A673 (cell line): ENCODE data around the gene PDE10A. TPM values are rescaled to one million over a fixed set of nuclear protein-coding genes. Genes with fewer than 3 reads are reported as not detected.

Source experiments
- BruUV-seq: library from RNA; stranded (reverse); fragments of 400-500 nt; replicated peaks from 2 replicates; lab custom pipeline; 2021; lab: Mats Ljungman, UMichigan
- CTCF ChIA-PET: fragments of 300-600 bp; sonication (Branson Sonifier 250); formaldehyde crosslinking; loops from one replicate; lab custom pipeline; 2022; ENCODE audit warnings: antibody characterized with exemption; lab: Charles Lee
- POLR2A ChIA-PET: fragments of 300-600 bp; sonication (Branson Sonifier 250); formaldehyde crosslinking; loops from one replicate; lab custom pipeline; 2022; ENCODE audit warnings: antibody characterized with exemption; ENCODE audit not compliant: low non-redundant PET; lab: Charles Lee
- DNase-seq: peaks from one replicate; pipeline ENCODE4 v3.0.0-alpha.2; 2015; ENCODE audit warnings: low spot score
- H3K27ac ChIP-seq: fragments of 200-600 bp; sonication (generic); 2 replicates; pipeline ENCODE4 v1.5.1; 2016; ENCODE audit warnings: mixed run types, low read depth, mild to moderate bottlenecking, mixed read lengths, antibody characterized with exemption, low read length; ENCODE audit not compliant: poor library complexity, severe bottlenecking
- H3K27me3 ChIP-seq: fragments of 200-600 bp; sonication (generic); replicated peaks from 2 replicates; pipeline ENCODE4 v1.6.1; 2017; ENCODE audit warnings: mixed run types, low read depth, mild to moderate bottlenecking, mixed read lengths, antibody characterized with exemption, low read length; ENCODE audit not compliant: insufficient read depth, poor library complexity
- H3K36me3 ChIP-seq: fragments of 200-600 bp; sonication (generic); 2 replicates; pipeline ENCODE4 v1.6.1; 2016; ENCODE audit warnings: mixed run types, mild to moderate bottlenecking, mixed read lengths, antibody characterized with exemption, low read length; ENCODE audit not compliant: insufficient read depth, poor library complexity, severe bottlenecking
- H3K4me1 ChIP-seq: fragments of 200-600 bp; sonication (generic); 2 replicates; pipeline ENCODE4 v1.6.1; 2017; ENCODE audit warnings: mixed run types, mild to moderate bottlenecking, mixed read lengths, antibody characterized with exemption, low read length; ENCODE audit not compliant: insufficient read depth, poor library complexity, severe bottlenecking
- H3K4me3 ChIP-seq: fragments of 200-600 bp; sonication (generic); 2 replicates; pipeline ENCODE4 v1.5.1; 2016; ENCODE audit warnings: low read depth, mixed run types, mild to moderate bottlenecking, mixed read lengths, low read length; ENCODE audit not compliant: poor library complexity, severe bottlenecking
- H3K9me3 ChIP-seq: fragments of 200-600 bp; sonication (generic); 2 replicates; pipeline ENCODE4 v1.6.1; 2016; ENCODE audit warnings: mixed run types, low read depth, mild to moderate bottlenecking, mixed read lengths, antibody characterized with exemption, low read length; ENCODE audit not compliant: poor library complexity, severe bottlenecking
- CTCF ChIP-seq: fragments of 300-800, 200-600 bp; sonication (generic); conservative IDR thresholded peaks from 2 replicates; pipeline ENCODE4 v1.5.1; 2017; ENCODE audit warnings: low read depth, mild to moderate bottlenecking, antibody characterized with exemption, low read length, moderate library complexity, mixed read lengths
- EZH2 ChIP-seq: fragments of 200-600 bp; sonication (generic); IDR thresholded peaks from 2 replicates; pipeline ENCODE4 v1.6.1; 2017; ENCODE audit warnings: borderline replicate concordance, low read depth, mild to moderate bottlenecking, mixed read lengths, antibody characterized with exemption, low read length; ENCODE audit not compliant: poor library complexity, severe bottlenecking
- intact Hi-C: fragments of 100-400 bp; cut with micrococcal nuclease; formaldehyde crosslinking; loops from one replicate; pipeline ENCODE4 v1.10.0; 2022; ENCODE audit not compliant: unreplicated experiment
- total RNA-seq: library from RNA; stranded (reverse); gene quantifications from 2 replicates; pipeline ENCODE4 v1.2.3, GENCODE V29; 2021

Gene PDE10A
- total RNA-seq, 1 experiment from 2014 or later, result 2.3 TPM

- intact Hi-C loops, result loop anchor here (2.0 kb wide), 2 partner anchors 411 to 667 kb away; no protein-coding TSS in a partner anchor
These were observed 223.0 kb downstream of the PDE10A start for GRCh38 chr6:165439928-165440554.

GRCh38 chr6:165426892-165427291, 236.1 kb downstream of the PDE10A start:
- TF ChIP-seq CTCF (no peak), EZH2 (no peak)
- H3K27ac ChIP-seq, result no peak overlapping the region
- H3K27me3 ChIP-seq, result no peaks in the 10 kb centered on the region
- POLR2A ChIA-PET, result no interaction called here
- H3K4me3 ChIP-seq, result no peak overlapping the region
- intact Hi-C loops, result no loop called here
- no TSS peak for BruUV-seq
- H3K4me1 ChIP-seq, result no peaks in the 10 kb centered on the region
- peaks cover 3% of the 10 kb centered on the region for H3K9me3 ChIP-seq
- CTCF ChIA-PET, result no interaction called here
- no peak for DNase-seq
- H3K36me3 ChIP-seq, result no peaks in the 10 kb centered on the region

More at GRCh38 chr6:165439928-165440554, 223.0 kb downstream of the PDE10A start:
- no TSS peak for BruUV-seq
- TF ChIP-seq CTCF (peak; percentile 65), EZH2 (no peak)
- DNase-seq, result peak; percentile 41
- Histone ChIP-seq H3K4me1 (no peaks in the 10 kb centered on the region), H3K4me3 (no peak overlapping the region), H3K9me3 (no peaks in the 10 kb centered on the region), H3K27ac (no peak overlapping the region), H3K27me3 (no peaks in the 10 kb centered on the region), H3K36me3 (no peaks in the 10 kb centered on the region)
- CTCF ChIA-PET, result interaction anchor here (0.6 to 1.4 kb wide), 6 partner anchors 21 to 417 kb away, joined by 3 to 10 read pairs (median 4); no protein-coding TSS in a partner anchor
- POLR2A ChIA-PET, result no interaction called here

GRCh38 chr6:165422192-165422591, 240.8 kb downstream of the PDE10A start:
- peaks cover 3% of the 10 kb centered on the region for H3K9me3 ChIP-seq
- no peak overlapping the region for H3K4me3 ChIP-seq
- no peak overlapping the region for H3K27ac ChIP-seq
- intact Hi-C loops, result no loop called here
- H3K36me3 ChIP-seq, result no peaks in the 10 kb centered on the region
- no peak for DNase-seq
- POLR2A ChIA-PET, result no interaction called here
- no peak for TF ChIP-seq CTCF
- TF ChIP-seq EZH2, result no peak
- CTCF ChIA-PET, result no interaction called here
- H3K4me1 ChIP-seq, result no peaks in the 10 kb centered on the region
- BruUV-seq, result no TSS peak
- H3K27me3 ChIP-seq, result peaks cover under 1% of the 10 kb centered on the region
